Thymus (tissue), 11 donors: Measurements from ENCODE around the gene ADD3. TPM values are rescaled to one million over a fixed set of nuclear protein-coding genes. Genes with fewer than 3 reads are reported as not detected.

Experiments
- DNase-seq, 9 donors: peaks; one replicate each; pipeline ENCODE4 v3.0.0-alpha.2; 2013; ENCODE audit warnings: low spot score in 9 of 9, low read depth in 6 of 9, missing footprints in 1 of 9
- H3K27ac ChIP-seq, 2 donors: one replicate each; pipeline ENCODE4 v1.5.1; 2013; ENCODE audit warnings: control low read depth in 1 of 2, low read depth in 1 of 2, low read length in 1 of 2, mild to moderate bottlenecking in 1 of 2, moderate library complexity in 1 of 2
- H3K27me3 ChIP-seq, 2 donors: one replicate each; pipeline ENCODE4 v1.5.1; 2013; ENCODE audit warnings: low read length in 1 of 2; ENCODE audit not compliant: control insufficient read depth in 2 of 2, insufficient read depth in 1 of 2
- H3K36me3 ChIP-seq, 2 donors: one replicate each; pipeline ENCODE4 v1.5.1; 2013; ENCODE audit warnings: low read length in 1 of 2, mild to moderate bottlenecking in 1 of 2, moderate library complexity in 1 of 2; ENCODE audit not compliant: control insufficient read depth in 2 of 2, insufficient read depth in 2 of 2
- H3K4me1 ChIP-seq, 2 donors: one replicate each; pipeline ENCODE4 v1.5.1; 2013; ENCODE audit warnings: low read length in 2 of 2; ENCODE audit not compliant: control insufficient read depth in 2 of 2, insufficient read depth in 2 of 2
- H3K4me3 ChIP-seq, 2 donors: one replicate each; pipeline ENCODE4 v1.5.1; 2013; ENCODE audit warnings: low read length in 2 of 2, control low read depth in 1 of 2, mild to moderate bottlenecking in 1 of 2
- H3K9me3 ChIP-seq, 2 donors: one replicate each; pipeline ENCODE4 v1.5.1; 2013; ENCODE audit warnings: low read length in 1 of 2, mild to moderate bottlenecking in 1 of 2; ENCODE audit not compliant: control insufficient read depth in 2 of 2, insufficient read depth in 1 of 2
- WGBS: extraction: QIAGEN DNeasy Blood & Tissue Kit; methylation state at CpG from one replicate; pipeline ENCODE4 v1.1.7; 2013; 5-methylcytosine and 5-hydroxymethylcytosine counted together
- polyA plus RNA-seq: library from polyadenylated mRNA; stranded (reverse); fragments of 200-250 nt; gene quantifications from one replicate; pipeline ENCODE4 v1.2.3, GENCODE V29; 2013
- total RNA-seq: library from RNA; stranded (reverse); fragments of 120-200 nt; gene quantifications from one replicate; pipeline ENCODE4 v1.2.4, GENCODE V29; 2013
- donor health status: healthy.

The ADD3 gene
- total and polyA plus RNA-seq, 2 donors: 112 to 217 TPM

DNA sequence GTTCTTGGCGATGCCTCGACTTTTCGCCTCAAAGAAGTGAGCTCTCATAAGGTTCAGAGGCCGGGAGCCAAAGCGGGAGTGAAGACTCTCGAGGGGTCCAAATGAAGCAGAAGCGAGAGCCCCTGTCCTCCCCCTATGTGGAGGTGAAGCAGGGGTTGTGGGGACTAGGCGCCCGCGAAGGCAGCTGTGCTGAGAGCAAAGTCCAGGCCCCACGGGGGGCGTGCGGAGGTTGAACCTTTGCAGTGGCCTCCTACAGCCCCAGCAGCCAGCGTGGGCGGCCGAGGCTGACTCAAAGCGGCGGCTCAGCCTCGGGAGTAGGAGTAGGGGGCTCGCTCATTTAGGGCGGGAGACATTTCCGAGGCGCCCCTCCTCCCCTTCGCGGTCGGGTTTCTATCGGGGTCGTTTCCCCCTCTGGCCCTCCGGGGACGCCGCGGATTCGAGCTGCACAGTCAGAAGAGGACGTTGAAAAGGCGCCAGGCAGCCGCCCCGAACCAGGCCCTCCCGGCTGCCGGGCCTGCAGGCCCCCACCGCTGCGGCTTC, 553 bp upstream of the ADD3 start:
- no peak for DNase-seq
- Histone ChIP-seq H3K27ac (peak overlapping the region; percentile 58 to 97), H3K27me3 (no peaks in the 10 kb centered on the region), H3K4me1 (peaks cover 19 to 20% of the 10 kb centered on the region in 2 donors), H3K4me3 (peak overlapping the region; percentile 78), H3K36me3 (no peaks in the 10 kb centered on the region), H3K9me3 (no peaks in the 10 kb centered on the region)
- WGBS: 15% methylated on average over 41 of the region's 41 CpGs

DNA sequence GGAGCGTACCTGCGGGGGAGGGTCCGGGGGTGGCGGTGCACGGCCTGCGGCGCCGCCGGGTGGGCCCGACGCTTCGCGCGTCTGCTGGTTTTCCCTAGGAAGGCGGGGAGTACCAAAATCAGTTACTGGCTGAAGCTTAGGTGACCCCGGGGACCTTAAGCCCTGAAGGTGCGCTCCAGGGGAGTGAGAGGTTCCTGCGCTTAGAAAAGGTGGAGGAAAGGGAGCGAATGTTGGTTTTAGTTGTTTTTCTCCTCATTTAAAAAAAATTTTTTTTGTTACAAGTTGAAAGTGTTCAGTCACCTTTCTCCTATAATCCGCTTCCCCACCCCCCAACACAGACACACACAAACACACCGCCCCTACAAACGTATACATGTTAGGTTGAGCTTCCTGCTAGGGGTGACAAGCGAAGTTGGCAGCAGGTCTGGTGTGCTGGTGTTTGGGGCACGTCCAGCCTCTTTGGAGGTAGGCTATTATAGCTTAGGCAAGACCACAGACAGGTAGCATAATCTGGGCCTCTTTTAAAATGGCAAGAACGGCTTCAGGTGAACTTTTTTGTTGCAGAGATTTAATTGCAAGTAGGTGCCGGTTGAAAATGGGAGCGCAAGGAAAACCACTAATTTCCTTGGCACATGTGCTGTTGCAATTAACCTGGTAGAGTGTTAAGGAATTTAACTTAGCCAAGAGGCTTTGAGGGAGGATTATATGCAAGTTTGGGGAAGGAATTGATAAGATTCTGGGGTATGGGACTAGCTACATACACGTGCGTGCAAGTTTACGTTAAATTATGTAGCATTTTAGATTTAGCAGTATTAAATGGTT, 945 bp downstream of the ADD3 start:
- H3K27ac ChIP-seq: peak overlapping the region; percentile 92 to 97
- H3K27me3 ChIP-seq: no peaks in the 10 kb centered on the region
- peak; percentile 42 to 82 (median 63) for DNase-seq
- H3K4me1 ChIP-seq: peaks cover 21 to 31% of the 10 kb centered on the region in 2 donors
- peak overlapping the region; percentile 78 for H3K4me3 ChIP-seq
- no peaks in the 10 kb centered on the region for H3K9me3 ChIP-seq
- no peaks in the 10 kb centered on the region for H3K36me3 ChIP-seq
- 3% methylated on average over 30 of the region's 30 CpGs for WGBS

DNA sequence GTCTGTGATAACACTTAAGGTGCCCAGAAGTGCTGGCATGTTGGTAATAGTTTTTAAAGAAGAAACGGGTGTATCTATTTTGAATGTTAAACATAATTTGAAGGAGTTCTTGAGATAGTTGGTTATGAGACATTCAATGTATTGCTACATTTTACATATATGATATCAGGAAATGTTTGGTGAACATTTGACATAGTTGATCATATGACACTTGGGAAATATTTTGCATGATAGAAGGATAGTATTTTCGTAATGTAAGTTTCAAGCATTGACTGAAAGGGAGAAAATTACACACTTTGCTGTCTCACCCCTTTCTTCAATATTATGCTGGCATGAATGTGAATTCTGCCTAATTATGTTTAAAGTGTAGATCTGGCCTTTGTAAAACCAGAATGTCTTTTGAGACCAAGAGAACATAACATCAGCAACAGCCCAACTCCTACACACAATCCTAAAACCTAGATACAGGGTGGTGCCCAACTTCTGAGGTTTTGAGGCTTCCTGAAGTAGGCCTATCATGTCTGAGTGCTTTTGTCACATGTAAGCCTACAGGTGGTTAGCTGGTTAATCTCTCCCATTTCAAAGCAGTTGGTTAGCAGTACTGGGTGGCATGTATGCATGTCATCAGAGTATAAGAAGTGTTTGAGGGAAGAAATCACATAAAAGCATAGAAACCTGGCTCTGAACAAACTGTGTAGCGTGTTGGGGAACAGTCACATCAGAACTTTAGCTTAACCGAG, 2.1 kb downstream of the ADD3 start:
- Histone ChIP-seq H3K9me3 (no peaks in the 10 kb centered on the region), H3K27me3 (no peaks in the 10 kb centered on the region), H3K27ac (peak overlapping the region; percentile 52 to 74), H3K4me1 (peaks cover 25 to 37% of the 10 kb centered on the region in 2 donors), H3K4me3 (peak overlapping the region; percentile 36 to 78), H3K36me3 (no peaks in the 10 kb centered on the region)
- DNase-seq: peak; percentile 66 to 96 (median 86)
- 46% methylated on average over 4 of the region's 4 CpGs for WGBS

DNA sequence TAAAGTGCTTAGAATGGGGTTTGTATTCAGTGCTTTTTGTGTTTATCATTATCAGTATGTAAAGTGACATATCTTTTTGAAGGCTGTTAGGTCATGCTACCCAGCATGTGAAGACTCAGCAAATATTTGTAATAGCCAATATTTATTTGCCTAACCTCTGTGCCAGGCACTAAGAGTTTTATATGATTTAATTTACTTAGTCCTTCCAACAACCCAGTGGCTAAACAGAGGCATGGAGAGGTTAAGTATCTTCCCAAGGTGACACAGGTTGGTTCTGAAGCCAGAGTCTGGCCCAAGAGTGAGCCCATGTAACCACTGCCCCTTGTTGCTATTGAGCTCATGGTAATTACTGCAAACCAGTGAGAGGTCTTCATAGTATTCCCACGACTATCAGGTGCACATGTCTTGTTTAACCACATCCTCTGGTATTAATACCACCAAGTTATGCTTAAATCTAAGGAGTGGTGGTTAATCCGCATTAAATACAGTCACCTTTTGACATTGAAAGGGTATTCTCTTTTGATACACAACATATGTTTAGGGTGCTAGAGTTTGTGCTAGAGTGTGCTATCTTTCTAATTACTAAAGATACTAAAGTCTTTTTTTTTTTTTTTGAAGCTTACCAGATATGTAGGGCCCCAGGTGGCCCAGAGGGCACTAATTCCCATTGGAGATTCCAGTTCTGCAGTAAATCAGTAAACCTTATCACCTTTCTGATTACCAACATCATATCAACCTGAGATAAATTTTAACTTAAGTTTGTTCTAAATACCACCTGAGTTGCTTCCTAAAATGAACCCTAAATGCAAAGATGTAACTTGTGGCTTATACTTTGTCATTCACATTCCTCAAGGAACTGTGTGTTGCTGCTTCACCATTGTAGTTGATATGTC, 2.9 kb downstream of the ADD3 start:
- DNase-seq: no peak
- peak overlapping the region in 1 of 2 donors; percentile 36 for H3K4me3 ChIP-seq
- H3K9me3 ChIP-seq: no peaks in the 10 kb centered on the region
- no peaks in the 10 kb centered on the region for H3K36me3 ChIP-seq
- H3K4me1 ChIP-seq: peaks cover 25 to 37% of the 10 kb centered on the region in 2 donors
- peak overlapping the region in 1 of 2 donors; percentile 74 for H3K27ac ChIP-seq
- 12% methylated on average over 2 of the region's 2 CpGs for WGBS
- H3K27me3 ChIP-seq: no peaks in the 10 kb centered on the region

DNA sequence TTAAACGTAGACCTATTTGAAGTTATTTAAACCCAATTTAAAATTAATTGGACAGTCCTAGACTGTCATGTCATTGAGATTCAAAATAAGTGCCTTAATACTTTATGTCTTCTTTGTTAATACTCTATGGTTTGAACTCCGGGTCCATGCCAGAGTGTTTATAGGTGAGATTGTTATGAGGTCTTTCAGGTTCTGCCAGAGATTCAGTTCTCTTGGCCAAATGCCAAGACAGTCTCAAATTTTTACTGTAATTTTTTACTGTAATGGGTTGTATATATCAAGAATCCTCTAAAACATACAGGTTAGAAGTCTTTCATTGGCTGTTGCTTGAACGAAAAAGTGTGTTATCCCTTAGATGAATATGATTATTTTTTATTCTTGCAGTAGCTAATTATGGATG, 3.9 kb downstream of the ADD3 start:
- H3K4me3 ChIP-seq: no peak overlapping the region
- H3K4me1 ChIP-seq: peaks cover 27 to 38% of the 10 kb centered on the region in 2 donors
- no peaks in the 10 kb centered on the region for H3K9me3 ChIP-seq
- no peak overlapping the region for H3K27ac ChIP-seq
- H3K36me3 ChIP-seq: peaks cover 0 to 2% of the 10 kb centered on the region in 2 donors
- no peaks in the 10 kb centered on the region for H3K27me3 ChIP-seq
- WGBS: 92% methylated on average over 3 of the region's 3 CpGs
- no peak for DNase-seq

DNA sequence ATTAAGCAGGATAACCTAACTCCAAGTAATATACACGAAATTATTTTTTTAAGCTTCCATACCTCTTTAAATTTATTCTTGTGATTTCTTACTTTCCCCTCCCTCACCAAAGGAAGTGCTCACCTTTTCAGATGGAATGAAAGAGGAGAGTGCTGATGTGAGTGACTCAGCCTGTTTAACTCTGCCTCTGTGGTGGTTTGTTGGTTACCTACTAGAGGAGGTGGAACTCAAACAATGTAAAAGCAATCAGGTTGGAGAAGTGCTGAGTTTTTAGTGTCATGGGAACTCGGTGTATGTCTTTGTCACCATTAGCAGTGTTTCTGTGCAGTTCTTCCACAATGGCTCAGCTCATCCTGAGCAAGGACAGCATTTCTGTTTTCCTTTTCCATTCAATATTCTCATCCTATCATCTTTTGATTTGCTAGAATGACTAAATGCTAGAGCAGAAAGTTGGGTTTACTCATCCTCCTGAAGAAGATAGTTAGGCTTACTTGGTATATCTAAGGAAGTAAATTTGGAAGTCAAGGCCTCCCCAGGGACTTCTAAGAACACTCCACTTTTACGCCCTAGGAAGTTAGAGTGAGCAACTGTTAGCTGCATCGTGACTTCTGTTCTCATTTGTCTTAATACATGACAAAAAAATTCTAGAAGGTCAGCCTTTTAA, 6.0 kb downstream of the ADD3 start:
- Histone ChIP-seq H3K4me1 (peaks cover 28 to 31% of the 10 kb centered on the region in 2 donors), H3K27me3 (no peaks in the 10 kb centered on the region), H3K36me3 (peaks cover 0 to 2% of the 10 kb centered on the region in 2 donors), H3K4me3 (no peak overlapping the region), H3K9me3 (no peaks in the 10 kb centered on the region), H3K27ac (no peak overlapping the region)
- 79% methylated on average over 4 of the region's 4 CpGs for WGBS
- peak in 3 of 9 donors; percentile 37 to 70 (median 43) for DNase-seq

DNA sequence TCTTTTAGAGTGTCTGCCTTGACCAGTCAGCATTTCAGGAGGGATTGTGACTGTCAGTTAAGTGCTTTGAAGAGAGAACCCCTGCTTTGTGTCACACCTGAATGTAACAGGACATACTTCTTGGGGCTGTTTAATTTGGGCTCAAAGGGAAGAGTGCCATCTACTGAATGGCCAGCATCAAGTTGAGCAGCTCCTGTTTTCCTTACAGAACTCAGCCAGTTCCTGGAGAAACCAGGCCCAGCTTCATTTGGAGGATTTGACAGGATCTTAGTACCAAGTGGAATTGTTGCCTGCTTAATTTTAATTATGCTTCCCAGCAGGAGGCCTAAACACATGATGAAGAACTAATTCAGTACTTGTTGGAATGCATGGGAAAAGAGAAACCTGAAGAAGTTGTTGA, 8.3 kb downstream of the ADD3 start:
- H3K27me3 ChIP-seq: no peaks in the 10 kb centered on the region
- H3K36me3 ChIP-seq: peaks cover 0 to 2% of the 10 kb centered on the region in 2 donors
- no peak overlapping the region for H3K4me3 ChIP-seq
- no peak overlapping the region for H3K27ac ChIP-seq
- no peaks in the 10 kb centered on the region for H3K9me3 ChIP-seq
- peaks cover 15 to 20% of the 10 kb centered on the region in 2 donors for H3K4me1 ChIP-seq
- no peak for DNase-seq

DNA sequence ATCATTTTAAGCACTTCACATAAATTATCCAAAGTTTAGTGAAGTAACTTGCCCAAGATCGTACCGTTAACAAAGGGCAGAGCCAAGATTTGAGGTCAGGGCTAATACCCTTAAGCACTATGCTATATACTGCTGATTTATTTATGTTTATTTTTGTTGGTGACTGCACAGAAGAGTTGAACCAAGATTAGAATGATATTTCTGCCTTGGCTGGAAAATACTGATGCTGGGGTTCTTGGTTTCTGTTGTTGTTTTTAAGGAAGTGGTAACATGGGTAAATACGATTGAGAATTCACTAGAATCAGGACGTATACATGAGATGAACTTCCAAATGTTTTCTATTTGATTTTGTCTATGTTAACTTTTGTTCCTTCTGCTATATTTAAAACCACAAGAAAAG, 9.3 kb downstream of the ADD3 start:
- Histone ChIP-seq H3K4me1 (peaks cover 14 to 20% of the 10 kb centered on the region in 2 donors), H3K36me3 (peaks cover 0 to 2% of the 10 kb centered on the region in 2 donors), H3K9me3 (no peaks in the 10 kb centered on the region), H3K4me3 (no peak overlapping the region), H3K27ac (no peak overlapping the region), H3K27me3 (no peaks in the 10 kb centered on the region)
- no peak for DNase-seq
- WGBS: 52% methylated on average over 4 of the region's 4 CpGs
